ENCODE measurements around the gene EEFSEC.

Gene EEFSEC

DNA sequence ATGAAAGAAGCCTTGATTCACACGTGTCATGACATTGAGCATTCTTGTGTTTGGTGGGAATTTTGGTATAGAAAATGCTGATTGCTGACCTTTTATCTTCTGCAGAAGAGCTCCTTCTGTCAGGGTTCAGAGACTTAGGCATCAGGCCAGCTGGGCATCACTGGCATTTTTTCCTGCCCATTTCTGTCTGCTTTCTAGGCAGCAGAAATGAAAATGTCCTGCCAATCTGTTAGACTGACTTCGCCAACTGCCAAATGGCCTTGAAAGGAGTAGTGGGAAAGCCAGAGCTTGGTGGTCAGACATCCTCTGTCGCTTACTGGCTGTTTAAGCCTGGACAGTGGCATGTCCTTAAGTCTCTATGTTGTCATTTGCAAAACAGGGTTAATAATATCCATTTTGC, 57.4 kb downstream of the EEFSEC start:
- no peak for DNase-seq
- intact Hi-C loops (cut with DNase I; ENCODE audit: low total_unique reads): no loop called here
- peaks cover 0 to 12% (median 5%) of the 10 kb centered on the region in 4 donors for H3K4me1 ChIP-seq
- no peaks in the 10 kb centered on the region for H3K27me3 ChIP-seq
- TF ChIP-seq, protein P1, sequence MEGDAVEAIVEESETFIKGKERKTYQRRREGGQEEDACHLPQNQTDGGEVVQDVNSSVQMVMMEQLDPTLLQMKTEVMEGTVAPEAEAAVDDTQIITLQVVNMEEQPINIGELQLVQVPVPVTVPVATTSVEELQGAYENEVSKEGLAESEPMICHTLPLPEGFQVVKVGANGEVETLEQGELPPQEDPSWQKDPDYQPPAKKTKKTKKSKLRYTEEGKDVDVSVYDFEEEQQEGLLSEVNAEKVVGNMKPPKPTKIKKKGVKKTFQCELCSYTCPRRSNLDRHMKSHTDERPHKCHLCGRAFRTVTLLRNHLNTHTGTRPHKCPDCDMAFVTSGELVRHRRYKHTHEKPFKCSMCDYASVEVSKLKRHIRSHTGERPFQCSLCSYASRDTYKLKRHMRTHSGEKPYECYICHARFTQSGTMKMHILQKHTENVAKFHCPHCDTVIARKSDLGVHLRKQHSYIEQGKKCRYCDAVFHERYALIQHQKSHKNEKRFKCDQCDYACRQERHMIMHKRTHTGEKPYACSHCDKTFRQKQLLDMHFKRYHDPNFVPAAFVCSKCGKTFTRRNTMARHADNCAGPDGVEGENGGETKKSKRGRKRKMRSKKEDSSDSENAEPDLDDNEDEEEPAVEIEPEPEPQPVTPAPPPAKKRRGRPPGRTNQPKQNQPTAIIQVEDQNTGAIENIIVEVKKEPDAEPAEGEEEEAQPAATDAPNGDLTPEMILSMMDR (IDR thresholded peaks at IDR 0.05): no peak
- H3K36me3 ChIP-seq: no peaks in the 10 kb centered on the region
- H3K27ac ChIP-seq: no peak overlapping the region
- no peaks in the 10 kb centered on the region for H3K9me3 ChIP-seq
- no peak overlapping the region for H3K4me3 ChIP-seq

DNA sequence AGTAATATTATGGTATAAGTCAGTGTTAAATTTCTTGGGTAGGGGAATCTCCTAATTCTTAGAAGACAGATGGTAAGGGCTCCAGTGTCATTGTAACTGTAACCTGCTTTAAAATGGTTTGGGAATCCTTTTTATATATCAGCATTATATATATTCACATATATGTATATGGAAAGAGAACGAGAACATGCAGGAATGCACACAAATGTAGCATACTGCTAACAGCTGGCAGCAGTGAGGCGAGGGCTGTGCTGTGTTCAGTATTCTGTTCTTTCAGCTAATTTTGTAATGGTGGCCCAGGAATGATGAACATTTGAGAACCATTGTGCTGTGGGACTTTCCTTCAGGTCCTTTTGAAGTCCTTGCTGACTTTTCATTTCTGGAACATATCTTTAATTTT, 60.8 kb downstream of the EEFSEC start:
- intact Hi-C loops (cut with DNase I; ENCODE audit: low total_unique reads): no loop called here
- H3K4me1 ChIP-seq: peaks cover 0 to 12% (median 5%) of the 10 kb centered on the region in 4 donors
- H3K4me3 ChIP-seq: no peak overlapping the region
- TF ChIP-seq, protein P1 (IDR thresholded peaks at IDR 0.05): no peak
- no peaks in the 10 kb centered on the region for H3K9me3 ChIP-seq
- H3K27ac ChIP-seq: no peak overlapping the region
- DNase-seq: no peak
- H3K27me3 ChIP-seq: no peaks in the 10 kb centered on the region
- H3K36me3 ChIP-seq: no peaks in the 10 kb centered on the region

DNA sequence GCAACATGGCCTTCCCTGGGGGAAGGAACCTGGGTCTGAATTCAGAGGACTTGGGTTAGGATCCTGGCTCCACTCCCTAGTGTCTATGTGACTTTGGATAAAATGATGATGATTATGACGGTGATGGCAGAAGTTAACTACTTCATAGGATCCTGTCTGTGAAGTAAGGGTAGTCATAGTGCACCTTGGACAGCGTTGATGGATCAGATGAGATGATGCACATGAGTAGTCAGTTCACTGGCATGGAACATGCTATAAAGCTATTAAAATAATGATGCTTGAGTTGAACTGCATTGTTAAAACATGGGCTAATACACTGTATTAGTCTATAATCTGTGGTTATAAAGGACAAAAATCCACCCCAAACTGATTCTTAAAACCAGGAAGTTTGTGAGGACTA, 62.0 kb downstream of the EEFSEC start:
- Histone ChIP-seq H3K4me1 (peaks cover 0 to 10% (median 5%) of the 10 kb centered on the region in 4 donors), H3K4me3 (no peak overlapping the region), H3K27ac (no peak overlapping the region), H3K36me3 (no peaks in the 10 kb centered on the region), H3K27me3 (no peaks in the 10 kb centered on the region), H3K9me3 (no peaks in the 10 kb centered on the region)
- intact Hi-C loops (cut with DNase I; ENCODE audit: low total_unique reads): no loop called here
- no peak for DNase-seq
- TF ChIP-seq, protein P1 (IDR thresholded peaks at IDR 0.05): no peak

DNA sequence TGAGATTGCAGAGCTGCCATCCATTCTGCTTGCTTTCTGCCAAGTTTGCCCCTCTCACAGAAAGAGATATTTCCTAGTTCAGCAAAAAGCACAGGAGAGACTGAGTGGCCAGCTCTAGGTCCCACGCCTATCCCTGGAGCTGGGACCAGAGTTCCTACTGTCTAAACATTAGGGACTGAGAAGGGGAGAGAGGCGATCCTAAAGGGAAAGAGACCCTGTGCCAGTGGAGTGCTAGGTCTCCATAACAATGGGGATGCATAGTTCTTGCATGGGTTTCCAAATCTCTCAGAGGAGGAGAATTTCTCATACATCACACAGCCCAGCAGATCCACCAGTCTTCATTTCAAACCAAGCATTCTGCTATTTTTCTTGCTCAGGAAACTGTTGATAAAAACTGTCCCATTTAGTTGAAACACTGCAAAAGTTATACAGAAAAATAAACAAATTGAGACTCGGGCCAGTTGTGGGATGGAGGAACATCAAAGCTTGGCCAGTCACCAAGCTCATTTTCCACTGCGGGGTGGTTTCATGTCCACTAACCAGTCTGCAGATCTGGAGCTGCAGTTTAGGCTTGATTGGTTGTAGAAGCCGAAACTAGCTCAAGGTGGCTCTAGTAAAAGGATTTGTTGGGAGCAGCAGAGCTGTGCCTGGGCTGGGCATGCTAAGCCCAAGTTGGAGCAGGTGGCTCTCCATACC, 62.7 kb downstream of the EEFSEC start:
- H3K27ac ChIP-seq: no peak overlapping the region
- H3K36me3 ChIP-seq: no peaks in the 10 kb centered on the region
- H3K27me3 ChIP-seq: no peaks in the 10 kb centered on the region
- TF ChIP-seq, protein P1 (IDR thresholded peaks at IDR 0.05): no peak
- intact Hi-C loops (cut with DNase I; ENCODE audit: low total_unique reads): no loop called here
- peaks cover 0 to 4% (median under 1%) of the 10 kb centered on the region in 4 donors for H3K4me1 ChIP-seq
- no peak overlapping the region for H3K4me3 ChIP-seq
- DNase-seq: no peak
- no peaks in the 10 kb centered on the region for H3K9me3 ChIP-seq

DNA sequence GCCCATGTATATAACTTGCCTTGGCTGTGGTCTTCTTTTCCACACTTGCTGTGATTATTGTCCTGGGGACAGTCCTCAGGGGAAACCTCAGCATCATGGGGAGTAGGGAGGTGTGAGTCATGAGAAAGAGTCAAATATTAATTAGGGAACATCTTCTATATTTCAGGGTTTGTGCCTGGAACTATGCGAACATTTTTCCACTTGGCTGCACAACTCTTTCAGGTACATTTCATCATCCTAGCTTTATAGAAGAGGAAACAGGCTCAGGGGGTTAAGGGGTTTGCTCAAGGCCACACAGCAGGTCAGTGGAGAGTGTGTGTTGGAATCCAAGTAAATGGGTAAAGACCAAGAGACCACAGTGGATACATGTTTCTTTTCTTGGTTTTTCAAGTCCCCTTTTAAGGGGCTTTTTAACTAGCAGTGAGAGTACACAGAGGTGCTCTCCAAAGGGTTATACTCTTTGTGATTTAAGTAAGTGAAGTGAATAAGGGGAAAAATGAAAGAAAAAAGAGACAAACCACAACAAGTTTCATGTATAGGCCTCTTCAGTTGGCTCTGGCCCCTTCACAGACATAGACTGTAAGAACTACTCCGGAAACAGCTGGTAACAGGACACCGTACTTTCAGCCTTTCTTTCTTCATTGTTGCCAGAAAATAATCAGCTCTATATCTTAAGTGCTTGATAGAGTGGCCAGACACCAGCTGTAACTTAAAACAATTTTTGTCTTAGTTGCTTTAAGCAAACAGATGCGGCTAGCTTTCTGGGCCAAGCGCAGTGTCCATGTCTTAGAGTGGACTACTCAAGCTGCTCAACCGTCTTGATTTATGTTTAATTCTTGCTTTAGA, 64.6 kb downstream of the EEFSEC start:
- no peaks in the 10 kb centered on the region for H3K4me1 ChIP-seq
- H3K4me3 ChIP-seq: no peak overlapping the region
- no peaks in the 10 kb centered on the region for H3K27me3 ChIP-seq
- no peaks in the 10 kb centered on the region for H3K36me3 ChIP-seq
- DNase-seq: no peak
- intact Hi-C loops (cut with DNase I; ENCODE audit: low total_unique reads): no loop called here
- TF ChIP-seq, protein P1 (IDR thresholded peaks at IDR 0.05): no peak
- peaks cover 0 to 3% (median 0%) of the 10 kb centered on the region in 3 donors for H3K9me3 ChIP-seq
- H3K27ac ChIP-seq: no peak overlapping the region

Data from tibial artery (tissue), 4 donors.